Caco-2 (cell line): ENCODE data around the gene USP17L30. TPM values are rescaled to one million over a fixed set of nuclear protein-coding genes. Genes with fewer than 3 reads are reported as not detected.
"Not testable (repeated sequence)": the region's sequence is repeated elsewhere in the genome, so short reads cannot be mapped to it uniquely, and the experiment has no call there.

Experiments
- Bru-seq: library from RNA; stranded (reverse); fragments of 400-500 nt; gene quantifications from one replicate; lab custom pipeline; 2021; lab: Mats Ljungman, UMichigan
- BruChase-seq, 2 experiments: library from RNA; stranded (reverse); fragments of 400-500 nt; gene quantifications; one replicate each; lab custom pipeline; 2021; lab: Mats Ljungman, UMichigan
- BruUV-seq: library from RNA; stranded (reverse); fragments of 400-500 nt; replicated peaks from 2 replicates; lab custom pipeline; 2021; lab: Mats Ljungman, UMichigan
- CTCF ChIA-PET: fragments of 300-600 bp; sonication (Branson Sonifier 250); formaldehyde crosslinking; loops from one replicate; lab custom pipeline; 2022; ENCODE audit warnings: antibody characterized with exemption; lab: Charles Lee
- POLR2A ChIA-PET: fragments of 300-600 bp; sonication (Branson Sonifier 250); formaldehyde crosslinking; loops from one replicate; lab custom pipeline; 2022; ENCODE audit warnings: antibody characterized with exemption; lab: Charles Lee
- DNase-seq, 2 experiments: peaks; one replicate each; pipeline versions ENCODE4 v3.0.0 to v3.0.0-alpha.2; 2020 to 2022
- H3K27me3 ChIP-seq: replicated peaks from 2 replicates; pipeline ENCODE4 v1.6.0; 2011; ENCODE audit warnings: low read length; ENCODE audit not compliant: control insufficient read depth, insufficient read depth
- H3K36me3 ChIP-seq: 2 replicates; pipeline ENCODE4 v1.5.1; 2011; ENCODE audit warnings: low read length; ENCODE audit not compliant: control insufficient read depth, insufficient read depth
- H3K4me1 ChIP-seq: fragments of 250-450 bp; sonication (Bioruptor Pico); 2 replicates; pipeline ENCODE4 v1.5.1; 2020; ENCODE audit warnings: mild to moderate bottlenecking
- H3K4me3 ChIP-seq: 2 replicates; pipeline ENCODE4 v1.5.1; 2011; ENCODE audit warnings: low read depth, mild to moderate bottlenecking, control low read depth, low read length
- H3K9me3 ChIP-seq: fragments of 250-450 bp; sonication (Bioruptor Pico); 2 replicates; pipeline ENCODE4 v1.5.1; 2020; ENCODE audit warnings: mild to moderate bottlenecking, moderate library complexity
- H3K27ac Mint-ChIP-seq: one replicate; pipeline ENCODE4 v1.8.0; 2022; ENCODE audit warnings: mixed read lengths; ENCODE audit not compliant: unreplicated experiment
- H3K27me3 Mint-ChIP-seq: one replicate; pipeline ENCODE4 v1.8.0; 2022; ENCODE audit warnings: mixed read lengths; ENCODE audit not compliant: insufficient read depth, unreplicated experiment
- H3K36me3 Mint-ChIP-seq: one replicate; pipeline ENCODE4 v1.8.0; 2022; ENCODE audit warnings: mild to moderate bottlenecking, mixed read lengths; ENCODE audit not compliant: insufficient read depth, unreplicated experiment
- H3K4me1 Mint-ChIP-seq: one replicate; pipeline ENCODE4 v1.8.0; 2022; ENCODE audit warnings: low read depth, mixed read lengths; ENCODE audit not compliant: unreplicated experiment
- H3K4me3 Mint-ChIP-seq: one replicate; pipeline ENCODE4 v1.8.0; 2022; ENCODE audit warnings: mild to moderate bottlenecking, moderate library complexity, mixed read lengths; ENCODE audit not compliant: unreplicated experiment
- H3K9me3 Mint-ChIP-seq: one replicate; pipeline ENCODE4 v1.8.0; 2022; ENCODE audit warnings: mixed read lengths; ENCODE audit not compliant: unreplicated experiment
- intact Hi-C: fragments of 100-400 bp; cut with micrococcal nuclease; formaldehyde crosslinking; loops from one replicate; pipeline ENCODE4 v1.10.0; 2022; ENCODE audit not compliant: unreplicated experiment
- long read RNA-seq: library from polyadenylated mRNA; stranded (forward); transcript quantifications from one replicate; pipeline ENCODE4 v2.0.0, GENCODE V29; 2022
- total RNA-seq: library from RNA; stranded (reverse); gene quantifications from 2 replicates; pipeline ENCODE4 v1.2.3, GENCODE V29; 2022

Gene USP17L30, protein sequence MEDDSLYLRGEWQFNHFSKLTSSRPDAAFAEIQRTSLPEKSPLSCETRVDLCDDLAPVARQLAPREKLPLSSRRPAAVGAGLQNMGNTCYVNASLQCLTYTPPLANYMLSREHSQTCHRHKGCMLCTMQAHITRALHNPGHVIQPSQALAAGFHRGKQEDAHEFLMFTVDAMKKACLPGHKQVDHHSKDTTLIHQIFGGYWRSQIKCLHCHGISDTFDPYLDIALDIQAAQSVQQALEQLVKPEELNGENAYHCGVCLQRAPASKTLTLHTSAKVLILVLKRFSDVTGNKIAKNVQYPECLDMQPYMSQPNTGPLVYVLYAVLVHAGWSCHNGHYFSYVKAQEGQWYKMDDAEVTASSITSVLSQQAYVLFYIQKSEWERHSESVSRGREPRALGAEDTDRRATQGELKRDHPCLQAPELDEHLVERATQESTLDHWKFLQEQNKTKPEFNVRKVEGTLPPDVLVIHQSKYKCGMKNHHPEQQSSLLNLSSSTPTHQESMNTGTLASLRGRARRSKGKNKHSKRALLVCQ
- total RNA-seq: not detected in 2 replicates
- Bru-seq, nascent RNA: not detected
- not detected for BruChase-seq, experiment 1, labeled RNA remaining after a 2-hour chase
- BruChase-seq, experiment 2, labeled RNA remaining after a 6-hour chase: not detected
- long read RNA-seq: 0 reads

DNA sequence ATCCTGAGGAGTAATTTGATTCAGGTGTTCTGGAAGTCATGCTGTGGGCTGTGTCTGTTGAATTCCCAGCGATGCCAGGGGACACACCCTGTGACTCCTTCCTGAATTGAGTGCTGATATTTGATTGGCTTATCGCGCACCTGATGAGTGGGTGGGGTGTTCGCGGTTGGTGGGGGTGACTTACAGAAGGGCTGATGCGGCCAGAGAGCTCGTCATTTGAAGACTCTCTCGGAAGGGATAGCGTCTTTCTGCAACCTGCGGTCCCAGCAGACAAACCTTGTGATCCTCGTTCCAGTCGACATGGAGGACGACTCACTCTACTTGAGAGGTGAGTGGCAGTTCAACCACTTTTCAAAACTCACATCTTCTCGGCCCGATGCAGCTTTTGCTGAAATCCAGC, at the start of gene USP17L30:
Gene USP17L30, plus strand, starts transcription at position 301 of the 400 bp plus-strand sequence. Its CDS starts 0 bp downstream, at position 301.
- H3K9me3 ChIP-seq, BruUV-seq, H3K4me3 Mint-ChIP-seq, POLR2A ChIA-PET, H3K4me1 ChIP-seq, H3K27me3 ChIP-seq, H3K4me3 ChIP-seq, H3K27me3 Mint-ChIP-seq, H3K9me3 Mint-ChIP-seq, H3K4me1 Mint-ChIP-seq, CTCF ChIA-PET, H3K27ac Mint-ChIP-seq, H3K36me3 Mint-ChIP-seq, H3K36me3 ChIP-seq, DNase-seq, intact Hi-C loops: not testable (repeated sequence)

DNA sequence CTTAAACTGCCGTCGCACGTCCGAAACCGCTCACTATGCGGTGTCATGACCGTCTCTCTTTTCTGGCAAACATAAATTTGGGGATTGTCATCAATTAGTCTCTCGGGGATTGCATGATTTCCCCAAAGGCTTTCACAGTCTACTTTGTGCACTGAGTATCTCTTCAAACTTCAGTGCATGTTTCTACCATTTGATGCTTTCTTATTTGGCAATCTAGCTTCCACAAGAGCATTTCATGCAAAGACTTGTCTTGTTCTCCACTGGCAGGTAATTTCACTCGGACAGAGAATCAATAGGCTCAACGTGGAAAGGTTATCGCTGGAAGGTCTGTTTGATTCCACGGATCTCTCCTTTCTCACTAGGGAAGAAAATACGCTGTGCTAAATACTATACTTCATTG, 38.7 kb upstream of the USP17L30 start:
- H3K4me1 Mint-ChIP-seq, H3K27ac Mint-ChIP-seq, intact Hi-C loops, CTCF ChIA-PET, DNase-seq, H3K9me3 Mint-ChIP-seq, H3K36me3 ChIP-seq, H3K27me3 Mint-ChIP-seq, POLR2A ChIA-PET, H3K4me3 Mint-ChIP-seq, H3K4me1 ChIP-seq, H3K36me3 Mint-ChIP-seq, H3K27me3 ChIP-seq, BruUV-seq, H3K4me3 ChIP-seq, H3K9me3 ChIP-seq: not testable (repeated sequence)

DNA sequence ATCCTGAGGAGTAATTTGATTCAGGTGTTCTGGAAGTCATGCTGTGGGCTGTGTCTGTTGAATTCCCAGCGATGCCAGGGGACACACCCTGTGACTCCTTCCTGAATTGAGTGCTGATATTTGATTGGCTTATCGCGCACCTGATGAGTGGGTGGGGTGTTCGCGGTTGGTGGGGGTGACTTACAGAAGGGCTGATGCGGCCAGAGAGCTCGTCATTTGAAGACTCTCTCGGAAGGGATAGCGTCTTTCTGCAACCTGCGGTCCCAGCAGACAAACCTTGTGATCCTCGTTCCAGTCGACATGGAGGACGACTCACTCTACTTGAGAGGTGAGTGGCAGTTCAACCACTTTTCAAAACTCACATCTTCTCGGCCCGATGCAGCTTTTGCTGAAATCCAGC, 38.1 kb upstream of the USP17L30 start, which contains the start of gene USP17L24:
Gene USP17L24, plus strand, starts transcription at position 301 of the 400 bp plus-strand sequence. Its CDS starts 0 bp downstream, at position 301.
- H3K36me3 Mint-ChIP-seq, H3K27me3 ChIP-seq, CTCF ChIA-PET, BruUV-seq, H3K4me1 Mint-ChIP-seq, H3K36me3 ChIP-seq, DNase-seq, H3K4me3 ChIP-seq, POLR2A ChIA-PET, H3K4me3 Mint-ChIP-seq, H3K27ac Mint-ChIP-seq, H3K9me3 Mint-ChIP-seq, H3K4me1 ChIP-seq, H3K9me3 ChIP-seq, H3K27me3 Mint-ChIP-seq, intact Hi-C loops: not testable (repeated sequence)

DNA sequence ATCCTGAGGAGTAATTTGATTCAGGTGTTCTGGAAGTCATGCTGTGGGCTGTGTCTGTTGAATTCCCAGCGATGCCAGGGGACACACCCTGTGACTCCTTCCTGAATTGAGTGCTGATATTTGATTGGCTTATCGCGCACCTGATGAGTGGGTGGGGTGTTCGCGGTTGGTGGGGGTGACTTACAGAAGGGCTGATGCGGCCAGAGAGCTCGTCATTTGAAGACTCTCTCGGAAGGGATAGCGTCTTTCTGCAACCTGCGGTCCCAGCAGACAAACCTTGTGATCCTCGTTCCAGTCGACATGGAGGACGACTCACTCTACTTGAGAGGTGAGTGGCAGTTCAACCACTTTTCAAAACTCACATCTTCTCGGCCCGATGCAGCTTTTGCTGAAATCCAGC, 33.3 kb upstream of the USP17L30 start, which contains the start of gene USP17L25:
Gene USP17L25, plus strand, starts transcription at position 301 of the 400 bp plus-strand sequence. Its CDS starts 0 bp downstream, at position 301.
- H3K9me3 ChIP-seq, H3K4me1 Mint-ChIP-seq, H3K9me3 Mint-ChIP-seq, H3K36me3 Mint-ChIP-seq, H3K27ac Mint-ChIP-seq, DNase-seq, H3K4me1 ChIP-seq, H3K4me3 Mint-ChIP-seq, H3K36me3 ChIP-seq, CTCF ChIA-PET, BruUV-seq, intact Hi-C loops, POLR2A ChIA-PET, H3K27me3 ChIP-seq, H3K27me3 Mint-ChIP-seq, H3K4me3 ChIP-seq: not testable (repeated sequence)

DNA sequence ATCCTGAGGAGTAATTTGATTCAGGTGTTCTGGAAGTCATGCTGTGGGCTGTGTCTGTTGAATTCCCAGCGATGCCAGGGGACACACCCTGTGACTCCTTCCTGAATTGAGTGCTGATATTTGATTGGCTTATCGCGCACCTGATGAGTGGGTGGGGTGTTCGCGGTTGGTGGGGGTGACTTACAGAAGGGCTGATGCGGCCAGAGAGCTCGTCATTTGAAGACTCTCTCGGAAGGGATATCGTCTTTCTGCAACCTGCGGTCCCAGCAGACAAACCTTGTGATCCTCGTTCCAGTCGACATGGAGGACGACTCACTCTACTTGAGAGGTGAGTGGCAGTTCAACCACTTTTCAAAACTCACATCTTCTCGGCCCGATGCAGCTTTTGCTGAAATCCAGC, 28.6 kb upstream of the USP17L30 start, which contains the start of gene USP17L26:
Gene USP17L26, plus strand, starts transcription at position 301 of the 400 bp plus-strand sequence. Its CDS starts 0 bp downstream, at position 301.
- BruUV-seq, H3K4me1 ChIP-seq, intact Hi-C loops, CTCF ChIA-PET, H3K36me3 Mint-ChIP-seq, H3K9me3 Mint-ChIP-seq, H3K27me3 ChIP-seq, DNase-seq, H3K27me3 Mint-ChIP-seq, H3K4me3 Mint-ChIP-seq, H3K27ac Mint-ChIP-seq, H3K4me1 Mint-ChIP-seq, H3K36me3 ChIP-seq, H3K9me3 ChIP-seq, H3K4me3 ChIP-seq, POLR2A ChIA-PET: not testable (repeated sequence)

DNA sequence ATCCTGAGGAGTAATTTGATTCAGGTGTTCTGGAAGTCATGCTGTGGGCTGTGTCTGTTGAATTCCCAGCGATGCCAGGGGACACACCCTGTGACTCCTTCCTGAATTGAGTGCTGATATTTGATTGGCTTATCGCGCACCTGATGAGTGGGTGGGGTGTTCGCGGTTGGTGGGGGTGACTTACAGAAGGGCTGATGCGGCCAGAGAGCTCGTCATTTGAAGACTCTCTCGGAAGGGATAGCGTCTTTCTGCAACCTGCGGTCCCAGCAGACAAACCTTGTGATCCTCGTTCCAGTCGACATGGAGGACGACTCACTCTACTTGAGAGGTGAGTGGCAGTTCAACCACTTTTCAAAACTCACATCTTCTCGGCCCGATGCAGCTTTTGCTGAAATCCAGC, 23.8 kb upstream of the USP17L30 start, which contains the start of gene USP17L5:
Gene USP17L5, plus strand, starts transcription at position 301 of the 400 bp plus-strand sequence. Its CDS starts 0 bp downstream, at position 301.
- BruUV-seq, H3K9me3 ChIP-seq, intact Hi-C loops, H3K27me3 Mint-ChIP-seq, H3K27ac Mint-ChIP-seq, H3K27me3 ChIP-seq, H3K4me3 ChIP-seq, H3K36me3 ChIP-seq, CTCF ChIA-PET, H3K4me1 Mint-ChIP-seq, DNase-seq, H3K4me1 ChIP-seq, H3K4me3 Mint-ChIP-seq, H3K36me3 Mint-ChIP-seq, H3K9me3 Mint-ChIP-seq, POLR2A ChIA-PET: not testable (repeated sequence)
